HG02885 (cell line): ENCODE data around the gene EPHB1.
A peak's percentile ranks its signal among the peaks of the same experiment; 100 is the strongest.
"Not testable (repeated sequence)": the region's sequence is repeated elsewhere in the genome, so short reads cannot be mapped to it uniquely, and the experiment has no call there.

Experiments
- ATAC-seq: cut with Tn5 transposase; IDR thresholded peaks from one replicate; pipeline ENCODE4 v1.9.1; 2021; ENCODE audit warnings: mild to moderate bottlenecking; ENCODE audit not compliant: unreplicated experiment, poor library complexity

Gene EPHB1

GRCh38 chr3:135218782-135219181, 423.7 kb downstream of the EPHB1 start:
- no peak for ATAC-seq

GRCh38 chr3:135224815-135225362, 429.8 kb downstream of the EPHB1 start:
- ATAC-seq, result no peak

GRCh38 chr3:135226057-135226456, 431.0 kb downstream of the EPHB1 start:
- peak; percentile 66 for ATAC-seq

GRCh38 chr3:135228201-135228600, 433.1 kb downstream of the EPHB1 start:
- no peak for ATAC-seq

- ATAC-seq, result no peak
Measured at GRCh38 chr3:135229018-135229495, 434.0 kb downstream of the EPHB1 start.

- no peak for ATAC-seq
Measured at GRCh38 chr3:135231737-135232136, 436.7 kb downstream of the EPHB1 start.

- no peak for ATAC-seq
Measured at GRCh38 chr3:135232226-135232625, 437.2 kb downstream of the EPHB1 start.

GRCh38 chr3:135233476-135233875, 438.4 kb downstream of the EPHB1 start:
- ATAC-seq, result not testable (repeated sequence)

GRCh38 chr3:135235541-135235940, 440.5 kb downstream of the EPHB1 start:
- no peak for ATAC-seq

GRCh38 chr3:135237371-135238143, 442.5 kb downstream of the EPHB1 start:
- no peak for ATAC-seq

GRCh38 chr3:135238236-135238830, 443.3 kb downstream of the EPHB1 start:
- ATAC-seq, result no peak

- no peak for ATAC-seq
Measured at GRCh38 chr3:135238871-135239614, 444.0 kb downstream of the EPHB1 start.

- ATAC-seq, result no peak
Measured at GRCh38 chr3:135239615-135239884, 444.5 kb downstream of the EPHB1 start.

GRCh38 chr3:135240426-135240825, 445.4 kb downstream of the EPHB1 start:
- ATAC-seq, result no peak

- no peak for ATAC-seq
Measured at GRCh38 chr3:135242285-135242684, 447.2 kb downstream of the EPHB1 start.

- no peak for ATAC-seq
Measured at GRCh38 chr3:135243616-135244015, 448.6 kb downstream of the EPHB1 start.

- no peak for ATAC-seq
Measured at GRCh38 chr3:135246027-135246426, 451.0 kb downstream of the EPHB1 start.

- ATAC-seq, result no peak
Measured at GRCh38 chr3:135248213-135248612, 453.2 kb downstream of the EPHB1 start.

GRCh38 chr3:135249186-135249585, 454.1 kb downstream of the EPHB1 start:
- ATAC-seq, result no peak

- ATAC-seq, result no peak
Measured at GRCh38 chr3:135258916-135259315, 463.9 kb downstream of the EPHB1 start.

- ATAC-seq, result no peak
Measured at GRCh38 chr3:135260025-135260424, 465.0 kb downstream of the EPHB1 start.
